BE2C (cell line): ENCODE measurements around the gene CORO1C.

Experiments used
- DNase-seq: peaks from one replicate; pipeline ENCODE4 v3.0.0-alpha.2; 2020
- H3K27me3 ChIP-seq: fragments of 250-450 bp; sonication (Bioruptor Pico); 2 replicates; pipeline ENCODE4 v1.5.1; 2020; ENCODE audit warnings: mild to moderate bottlenecking
- H3K36me3 ChIP-seq: fragments of 250-450 bp; sonication (Bioruptor Pico); 2 replicates; pipeline ENCODE4 v1.5.1; 2020; ENCODE audit warnings: mild to moderate bottlenecking
- H3K4me1 ChIP-seq: fragments of 250-450 bp; sonication (Bioruptor Pico); 2 replicates; pipeline ENCODE4 v1.5.1; 2020
- H3K4me3 ChIP-seq: 2 replicates; pipeline ENCODE4 v1.5.1; 2011; ENCODE audit warnings: low read depth, low read length
- H3K9me3 ChIP-seq: fragments of 250-450 bp; sonication (Bioruptor Pico); 2 replicates; pipeline ENCODE4 v1.5.1; 2020
- TF ChIP-seq, protein P1 (sequence below): IDR thresholded peaks from 2 replicates; pipeline ENCODE4 v1.5.1; 2012; ENCODE audit warnings: mild to moderate bottlenecking, low read depth, low read length

CORO1C gene

GRCh38 chr12:108615918-108616317 lies 115.4 kb downstream of the CORO1C start:
- Histone ChIP-seq H3K27me3 (no peaks in the 10 kb centered on the region), H3K4me3 (no peak overlapping the region), H3K9me3 (no peaks in the 10 kb centered on the region), H3K36me3 (no peaks in the 10 kb centered on the region), H3K4me1 (no peaks in the 10 kb centered on the region)
- TF ChIP-seq, protein P1, sequence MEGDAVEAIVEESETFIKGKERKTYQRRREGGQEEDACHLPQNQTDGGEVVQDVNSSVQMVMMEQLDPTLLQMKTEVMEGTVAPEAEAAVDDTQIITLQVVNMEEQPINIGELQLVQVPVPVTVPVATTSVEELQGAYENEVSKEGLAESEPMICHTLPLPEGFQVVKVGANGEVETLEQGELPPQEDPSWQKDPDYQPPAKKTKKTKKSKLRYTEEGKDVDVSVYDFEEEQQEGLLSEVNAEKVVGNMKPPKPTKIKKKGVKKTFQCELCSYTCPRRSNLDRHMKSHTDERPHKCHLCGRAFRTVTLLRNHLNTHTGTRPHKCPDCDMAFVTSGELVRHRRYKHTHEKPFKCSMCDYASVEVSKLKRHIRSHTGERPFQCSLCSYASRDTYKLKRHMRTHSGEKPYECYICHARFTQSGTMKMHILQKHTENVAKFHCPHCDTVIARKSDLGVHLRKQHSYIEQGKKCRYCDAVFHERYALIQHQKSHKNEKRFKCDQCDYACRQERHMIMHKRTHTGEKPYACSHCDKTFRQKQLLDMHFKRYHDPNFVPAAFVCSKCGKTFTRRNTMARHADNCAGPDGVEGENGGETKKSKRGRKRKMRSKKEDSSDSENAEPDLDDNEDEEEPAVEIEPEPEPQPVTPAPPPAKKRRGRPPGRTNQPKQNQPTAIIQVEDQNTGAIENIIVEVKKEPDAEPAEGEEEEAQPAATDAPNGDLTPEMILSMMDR, result no peak
- DNase-seq, result no peak

GRCh38 chr12:108614639-108615038 lies 116.7 kb downstream of the CORO1C start:
- H3K4me3 ChIP-seq, result no peak overlapping the region
- H3K36me3 ChIP-seq, result no peaks in the 10 kb centered on the region
- no peak for DNase-seq
- H3K9me3 ChIP-seq, result no peaks in the 10 kb centered on the region
- no peaks in the 10 kb centered on the region for H3K27me3 ChIP-seq
- H3K4me1 ChIP-seq, result no peaks in the 10 kb centered on the region
- TF ChIP-seq, protein P1, result no peak

DNA sequence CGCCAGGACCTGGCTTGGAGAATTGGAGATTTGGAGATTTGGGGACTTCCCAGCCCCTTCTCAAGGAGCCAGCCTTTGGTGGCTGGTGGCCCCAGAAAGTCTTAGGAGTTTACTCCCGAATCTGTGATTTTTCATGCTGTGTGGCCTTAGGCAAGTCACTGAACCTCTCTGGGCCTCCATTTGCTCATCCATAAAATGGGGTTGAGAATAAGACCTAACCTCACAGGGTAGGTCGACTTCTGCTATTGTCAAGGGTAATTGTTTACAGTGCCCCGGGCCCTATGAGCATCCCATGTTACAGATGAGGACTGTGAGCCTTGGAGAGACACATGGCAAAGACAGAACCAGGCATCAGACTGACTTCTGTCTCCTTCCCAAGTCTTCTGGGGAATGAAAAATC lies 117.3 kb downstream of the CORO1C start:
- H3K9me3 ChIP-seq, result no peaks in the 10 kb centered on the region
- no peak overlapping the region for H3K4me3 ChIP-seq
- no peak for DNase-seq
- no peaks in the 10 kb centered on the region for H3K4me1 ChIP-seq
- no peaks in the 10 kb centered on the region for H3K36me3 ChIP-seq
- no peaks in the 10 kb centered on the region for H3K27me3 ChIP-seq
- TF ChIP-seq, protein P1, result no peak

DNA sequence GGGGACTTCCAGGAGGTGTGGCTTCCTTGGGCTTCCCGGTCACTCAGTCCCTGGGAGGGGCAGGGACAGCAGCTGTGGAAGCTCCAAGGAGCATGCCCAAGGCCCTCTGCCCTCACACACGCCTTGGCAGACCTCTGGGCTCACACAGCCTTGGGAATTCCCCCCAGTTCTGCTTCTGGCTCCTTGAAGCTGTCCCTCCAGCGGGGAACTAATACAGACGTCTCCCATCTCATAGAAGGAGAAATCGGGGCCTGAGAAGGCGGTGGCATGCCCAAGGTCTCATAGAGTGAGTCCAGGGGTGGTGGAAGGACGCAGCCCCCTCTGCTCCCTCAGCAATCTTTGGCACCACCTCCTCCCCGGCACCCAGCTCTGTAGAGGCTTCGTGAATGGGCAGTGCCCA lies 117.8 kb downstream of the CORO1C start:
- no peak overlapping the region for H3K4me3 ChIP-seq
- no peaks in the 10 kb centered on the region for H3K9me3 ChIP-seq
- H3K36me3 ChIP-seq, result no peaks in the 10 kb centered on the region
- H3K4me1 ChIP-seq, result no peaks in the 10 kb centered on the region
- H3K27me3 ChIP-seq, result no peaks in the 10 kb centered on the region
- DNase-seq, result no peak
- TF ChIP-seq, protein P1, result no peak

DNA sequence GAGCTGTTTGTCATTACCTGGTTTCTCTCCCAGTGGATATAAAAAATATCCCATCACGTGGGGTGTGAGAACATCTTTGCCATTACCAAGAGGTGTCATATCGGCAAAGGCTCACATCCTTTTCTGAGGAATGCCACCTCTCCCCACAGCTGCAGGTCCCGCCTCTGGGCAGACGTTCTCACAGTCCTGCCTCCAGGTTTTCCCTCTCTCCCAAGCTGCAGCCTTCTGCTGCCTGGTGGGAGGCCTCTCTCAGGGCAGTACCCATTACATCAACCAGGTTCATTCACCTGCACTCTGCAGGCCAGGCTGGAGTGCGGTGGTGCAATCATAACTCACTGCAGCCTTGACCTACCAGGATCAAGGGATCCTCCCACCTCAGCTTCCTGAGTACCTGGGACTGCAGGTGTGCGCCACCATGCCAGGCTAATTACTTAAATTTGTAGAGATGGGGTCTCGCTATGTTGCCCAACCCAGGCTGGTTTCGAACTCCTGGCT lies 118.5 kb downstream of the CORO1C start:
- Histone ChIP-seq H3K9me3 (no peaks in the 10 kb centered on the region), H3K4me1 (no peaks in the 10 kb centered on the region), H3K4me3 (no peak overlapping the region), H3K27me3 (no peaks in the 10 kb centered on the region), H3K36me3 (no peaks in the 10 kb centered on the region)
- TF ChIP-seq, protein P1, result no peak
- no peak for DNase-seq

GRCh38 chr12:108611884-108612415 lies 119.4 kb downstream of the CORO1C start:
- H3K27me3 ChIP-seq, result no peaks in the 10 kb centered on the region
- no peaks in the 10 kb centered on the region for H3K9me3 ChIP-seq
- no peaks in the 10 kb centered on the region for H3K36me3 ChIP-seq
- DNase-seq, result peak; percentile 44
- H3K4me3 ChIP-seq, result no peak overlapping the region
- H3K4me1 ChIP-seq, result no peaks in the 10 kb centered on the region
- TF ChIP-seq, protein P1, result peak; percentile 56
